ENCODE data around the gene P4HB. TPM values are rescaled to one million over a fixed set of nuclear protein-coding genes. Genes with fewer than 3 reads are reported as not detected.

Gene P4HB
- total and polyA plus RNA-seq, 2 of the 4 experiments (the other 2 are of a cell fraction) = 599 to 932 TPM

DNA sequence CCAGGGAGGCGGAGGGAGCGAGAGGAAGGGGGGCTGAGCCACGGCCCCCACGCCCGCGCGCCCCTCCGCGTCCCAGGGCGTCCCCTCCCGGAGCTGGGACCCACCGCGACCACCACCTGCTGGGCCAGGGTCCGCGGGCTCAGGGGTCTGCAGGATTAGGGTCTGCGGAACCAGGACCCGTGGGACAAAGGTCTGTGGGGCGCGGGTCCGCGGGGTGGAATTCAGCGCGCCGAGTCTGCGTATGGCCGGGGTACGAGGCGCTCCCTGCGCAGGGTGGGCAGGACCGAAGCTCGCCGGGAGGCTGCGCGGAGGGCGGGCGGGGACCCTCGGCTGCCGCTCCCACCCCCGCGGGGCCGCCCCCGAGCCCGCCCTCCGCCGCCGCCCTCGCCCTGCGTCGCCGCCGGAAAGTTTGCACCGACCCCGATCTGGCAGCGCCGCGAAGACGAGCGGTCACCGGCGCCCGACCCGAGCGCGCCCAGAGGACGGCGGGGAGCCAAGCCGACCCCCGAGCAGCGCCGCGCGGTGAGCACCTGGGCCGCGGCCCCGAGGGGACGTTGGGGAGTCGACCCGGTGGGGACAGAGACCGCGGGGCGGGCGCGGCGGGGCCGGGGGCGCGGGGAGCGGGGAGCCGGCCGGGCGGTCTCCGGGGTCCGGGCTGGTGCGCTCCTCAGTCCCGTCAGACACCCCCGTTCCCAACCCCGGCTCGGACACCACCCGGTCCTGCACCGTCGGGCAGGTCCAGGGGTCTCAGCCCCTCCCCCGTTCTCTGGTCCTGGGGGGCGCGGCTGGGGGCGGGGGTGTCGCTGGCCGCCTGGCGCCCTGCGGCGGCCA lies 56.4 kb downstream of the P4HB start, which contains the start of gene GCGR (continued):
- no peak for TF ChIP-seq RAD21 (IDR thresholded peaks at IDR 0.05; ENCODE audit: low read length)

DNA sequence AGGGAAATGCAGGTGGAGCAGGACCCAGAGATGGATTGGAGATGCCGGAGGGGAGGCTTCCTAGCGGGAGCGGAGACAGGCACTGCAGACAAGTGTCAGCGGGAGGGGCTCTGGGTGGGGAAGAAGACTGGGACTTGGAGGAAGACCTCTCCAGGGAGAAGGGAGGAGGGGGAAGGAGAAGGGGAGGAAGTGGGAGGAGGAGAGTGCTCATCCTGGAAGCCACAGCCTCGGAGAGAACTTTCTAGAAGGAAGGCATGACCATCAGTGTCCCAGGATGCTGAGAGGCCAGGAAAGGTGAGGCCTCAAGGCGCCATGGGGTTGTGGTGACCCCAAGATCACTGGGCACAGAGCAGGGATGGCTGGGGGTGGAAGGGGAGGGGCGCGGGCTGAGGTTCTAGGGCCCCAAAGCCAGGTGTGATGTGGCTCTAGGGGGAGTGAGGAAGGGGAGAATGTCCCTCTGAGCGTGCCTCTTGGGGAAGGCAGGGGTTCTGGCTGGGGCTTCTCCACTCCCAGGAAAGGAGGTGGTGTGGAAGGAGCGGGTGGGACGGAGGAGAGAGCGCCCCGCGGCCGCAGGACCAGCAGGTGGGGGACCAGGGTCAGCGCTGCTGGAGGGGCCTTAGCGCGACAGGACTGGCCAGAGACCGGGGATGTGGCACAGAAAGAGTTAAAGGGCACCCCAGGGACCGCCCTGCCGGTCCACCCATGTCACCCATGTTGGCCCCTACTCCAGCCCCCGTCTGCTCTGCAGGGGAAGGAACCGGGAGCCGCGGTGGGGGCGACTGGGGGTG lies 57.3 kb downstream of the P4HB start:
- Histone ChIP-seq H2BK120ac (ENCODE audit: low read depth, low read length) (no peak overlapping the region), H4K5ac (ENCODE audit: low read depth, low read length) (no peak overlapping the region), H3K4me1 (ENCODE audit: control insufficient read depth, insufficient read depth, low read length) (no peaks in the 10 kb centered on the region), H3K27ac (ENCODE audit: insufficient read depth, low read length) (no peak overlapping the region), H3K4ac (ENCODE audit: low read depth, low read length) (no peak overlapping the region), H3K18ac (ENCODE audit: low read depth, low read length) (no peak overlapping the region), H2BK20ac (ENCODE audit: low read depth, low read length) (no peak overlapping the region), H3K4me3 (ENCODE audit: insufficient read depth, low read depth, low read length) (no peak overlapping the region), H3K4me2 (ENCODE audit: low read depth, low read length) (no peak overlapping the region), H3K9ac (ENCODE audit: low read depth, low read length) (no peak overlapping the region), H3K79me1 (ENCODE audit: low read depth in 1 of 2, low read length in 2 of 2) (no peaks in the 10 kb centered on the region), H2AK9ac (replicated peaks; ENCODE audit: low read depth, low read length, poor library complexity) (peak overlapping the region; percentile 61), H3K27me3 (ENCODE audit: control insufficient read depth, insufficient read depth, low read length) (peaks cover 74% of the 10 kb centered on the region), H4K20me1 (ENCODE audit: insufficient read depth, low read length) (no peaks in the 10 kb centered on the region), H3K14ac (replicated peaks; ENCODE audit: low read depth, low read length) (no peak overlapping the region), H4K8ac (ENCODE audit: low read depth in 2 of 2, low read length in 2 of 2) (no peak overlapping the region), H3K56ac (ENCODE audit: extremely low read depth, insufficient read depth, low read length) (no peak overlapping the region), H3K36me3 (ENCODE audit: control insufficient read depth, insufficient read depth, low read length) (no peaks in the 10 kb centered on the region), H2AK5ac (ENCODE audit: low read depth, low read length) (no peak overlapping the region), H2BK5ac (ENCODE audit: low read depth, low read length, poor library complexity, severe bottlenecking) (no peak overlapping the region), H2AFZ (replicated peaks; ENCODE audit: low read length, poor library complexity) (peak overlapping the region; percentile 23), H3K9me1 (ENCODE audit: insufficient read depth, low read length) (no peaks in the 10 kb centered on the region), H4K91ac (ENCODE audit: insufficient read depth, low read depth, low read length) (no peak overlapping the region), H3K23ac (ENCODE audit: low read depth, low read length) (no peak overlapping the region), H2BK15ac (ENCODE audit: low read depth, low read length) (no peak overlapping the region), H3K9me3 (ENCODE audit: control insufficient read depth, insufficient read depth, low read length) (peaks cover 8% of the 10 kb centered on the region)
- TF ChIP-seq, protein P1, sequence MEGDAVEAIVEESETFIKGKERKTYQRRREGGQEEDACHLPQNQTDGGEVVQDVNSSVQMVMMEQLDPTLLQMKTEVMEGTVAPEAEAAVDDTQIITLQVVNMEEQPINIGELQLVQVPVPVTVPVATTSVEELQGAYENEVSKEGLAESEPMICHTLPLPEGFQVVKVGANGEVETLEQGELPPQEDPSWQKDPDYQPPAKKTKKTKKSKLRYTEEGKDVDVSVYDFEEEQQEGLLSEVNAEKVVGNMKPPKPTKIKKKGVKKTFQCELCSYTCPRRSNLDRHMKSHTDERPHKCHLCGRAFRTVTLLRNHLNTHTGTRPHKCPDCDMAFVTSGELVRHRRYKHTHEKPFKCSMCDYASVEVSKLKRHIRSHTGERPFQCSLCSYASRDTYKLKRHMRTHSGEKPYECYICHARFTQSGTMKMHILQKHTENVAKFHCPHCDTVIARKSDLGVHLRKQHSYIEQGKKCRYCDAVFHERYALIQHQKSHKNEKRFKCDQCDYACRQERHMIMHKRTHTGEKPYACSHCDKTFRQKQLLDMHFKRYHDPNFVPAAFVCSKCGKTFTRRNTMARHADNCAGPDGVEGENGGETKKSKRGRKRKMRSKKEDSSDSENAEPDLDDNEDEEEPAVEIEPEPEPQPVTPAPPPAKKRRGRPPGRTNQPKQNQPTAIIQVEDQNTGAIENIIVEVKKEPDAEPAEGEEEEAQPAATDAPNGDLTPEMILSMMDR (conservative IDR thresholded peaks at IDR 0.05; ENCODE audit: low read depth, low read length) = no peak
- TF ChIP-seq BHLHE40 (IDR thresholded peaks at IDR 0.05; ENCODE audit: low read depth, low read length) = no peak
- no peak for TF ChIP-seq RFX5 (IDR thresholded peaks at IDR 0.05; ENCODE audit: low read depth, low read length)
- no peak for TF ChIP-seq MXI1 (IDR thresholded peaks at IDR 0.05; ENCODE audit: borderline replicate concordance, low read depth, low read length)
- TF ChIP-seq FOS (IDR thresholded peaks at IDR 0.05; ENCODE audit: low read depth, low read length) = no peak
- no peak for TF ChIP-seq RCOR1 (IDR thresholded peaks at IDR 0.05; ENCODE audit: insufficient replicate concordance, low read length)
- TF ChIP-seq CHD1 (IDR thresholded peaks at IDR 0.05; ENCODE audit: low read depth, low read length) = no peak
- TF ChIP-seq SMC3 (IDR thresholded peaks at IDR 0.05; ENCODE audit: low read depth, low read length) = no peak
- TF ChIP-seq CEBPB (IDR thresholded peaks at IDR 0.05; ENCODE audit: low read depth, low read length) = no peak
- ChIA-PET POLR2A (ENCODE audit: unreplicated experiment) (no interaction called here), CTCF (no interaction called here)
- DNase-seq (no peak), ATAC-seq (ENCODE audit: low read depth) (no peak)
- BruUV-seq (replicated peaks) = no TSS peak
- intact Hi-C loops (cut with micrococcal nuclease) = no loop called here
- in situ Hi-C loops (cut with MboI; ENCODE audit: low sequenced_read_pairs) = no loop called here
- dilution Hi-C loops (cut with HindIII; ENCODE audit: low sequenced_read_pairs, unreplicated experiment) = no loop called here
- 8% methylated on average over 4 of the region's 26 CpGs; no CpG with 5 or more reads in 1 of the 2 experiments for WGBS, 2 experiments (ENCODE audit: extremely low coverage in 2 of 2, insufficient read length in 1 of 2)
